ENCODE results near the gene SCRN2.

The SCRN2 gene

GRCh38 chr17:47804461-47804860 lies 36.6 kb downstream of the SCRN2 start:
- no peak for DNase-seq (ENCODE audit: low spot score)

- no peak for DNase-seq (ENCODE audit: low spot score)
These were observed 37.3 kb downstream of the SCRN2 start for GRCh38 chr17:47803751-47804150.

- no peak for DNase-seq (ENCODE audit: low spot score)
These were observed 37.9 kb downstream of the SCRN2 start for GRCh38 chr17:47803201-47803600.

- peak; percentile 13 for DNase-seq (ENCODE audit: low spot score)
These were observed 38.6 kb downstream of the SCRN2 start for GRCh38 chr17:47802341-47803022.

GRCh38 chr17:47801906-47802305 lies 39.2 kb downstream of the SCRN2 start:
- DNase-seq (ENCODE audit: low spot score): no peak

- no peak for DNase-seq (ENCODE audit: low spot score)
These were observed 39.8 kb downstream of the SCRN2 start for GRCh38 chr17:47801176-47801765.

- no peak for DNase-seq (ENCODE audit: low spot score)
These were observed 40.4 kb downstream of the SCRN2 start for GRCh38 chr17:47800686-47801085.

GRCh38 chr17:47797797-47798196 lies 43.3 kb downstream of the SCRN2 start:
- no peak for DNase-seq (ENCODE audit: low spot score)

- DNase-seq (ENCODE audit: low spot score): no peak
These were observed 48.1 kb downstream of the SCRN2 start for GRCh38 chr17:47792979-47793378.

GRCh38 chr17:47792457-47792856 lies 48.6 kb downstream of the SCRN2 start:
- DNase-seq (ENCODE audit: low spot score): no peak

- no peak for DNase-seq (ENCODE audit: low spot score)
These were observed 50.0 kb downstream of the SCRN2 start for GRCh38 chr17:47791025-47791424.

GRCh38 chr17:47789611-47790561 lies 51.2 kb downstream of the SCRN2 start:
- peak; percentile 7 for DNase-seq (ENCODE audit: low spot score)
